GM18520 (cell line): ENCODE results near the gene DUSP9.
"Not testable (repeated sequence)": the region's sequence is repeated elsewhere in the genome, so short reads cannot be mapped to it uniquely, and the experiment has no call there.

Source experiments
- ATAC-seq: cut with Tn5 transposase; IDR thresholded peaks from one replicate; pipeline ENCODE4 v1.9.1; 2021; ENCODE audit not compliant: unreplicated experiment

The DUSP9 gene

GRCh38 chrX:153689654-153690465, 42.9 kb downstream of the DUSP9 start:
- no peak for ATAC-seq

GRCh38 chrX:153690466-153690865, 43.5 kb downstream of the DUSP9 start:
- ATAC-seq: no peak

- ATAC-seq: not testable (repeated sequence)
These were observed 44.2 kb downstream of the DUSP9 start for GRCh38 chrX:153691032-153691827.

- ATAC-seq: no peak
These were observed 45.0 kb downstream of the DUSP9 start for GRCh38 chrX:153692003-153692402.

GRCh38 chrX:153692611-153693156, 45.7 kb downstream of the DUSP9 start:
- ATAC-seq: no peak

- no peak for ATAC-seq
These were observed 46.4 kb downstream of the DUSP9 start for GRCh38 chrX:153693216-153694086.

GRCh38 chrX:153694256-153694655, 47.3 kb downstream of the DUSP9 start:
- ATAC-seq: not testable (repeated sequence)

- ATAC-seq: no peak
These were observed 47.8 kb downstream of the DUSP9 start for GRCh38 chrX:153694687-153695270.

GRCh38 chrX:153696100-153696499, 49.1 kb downstream of the DUSP9 start:
- ATAC-seq: no peak

- ATAC-seq: not testable (repeated sequence)
These were observed 49.5 kb downstream of the DUSP9 start for GRCh38 chrX:153696538-153696937.

- ATAC-seq: not testable (repeated sequence)
These were observed 50.2 kb downstream of the DUSP9 start for GRCh38 chrX:153696986-153697722.

GRCh38 chrX:153697924-153698865, 51.2 kb downstream of the DUSP9 start:
- ATAC-seq: no peak

GRCh38 chrX:153699210-153699783, 52.3 kb downstream of the DUSP9 start:
- ATAC-seq: not testable (repeated sequence)

GRCh38 chrX:153699784-153700371, 52.9 kb downstream of the DUSP9 start:
- ATAC-seq: not testable (repeated sequence)

- ATAC-seq: no peak
These were observed 53.5 kb downstream of the DUSP9 start for GRCh38 chrX:153700376-153700945.
